Epithelial cell of proximal tubule (primary cell): ENCODE measurements around the gene SGPL1. TPM values are rescaled to one million over a fixed set of nuclear protein-coding genes. Genes with fewer than 3 reads are reported as not detected.

Experiments used
- DNase-seq: peaks from one replicate; pipeline ENCODE4 v3.0.0-alpha.2; 2011; ENCODE audit warnings: low read depth
- H3K4me3 ChIP-seq: 2 replicates; pipeline ENCODE4 v1.5.1; 2011; ENCODE audit warnings: low read depth, mild to moderate bottlenecking, low read length
- CTCF ChIP-seq: conservative IDR thresholded peaks from 2 replicates; pipeline ENCODE4 v1.5.1; 2012; ENCODE audit warnings: low read depth, mild to moderate bottlenecking, low read length
- total RNA-seq: library from RNA; depleted of rRNA; stranded (reverse); fragments of >200 nt; gene quantifications from 2 replicates; pipeline ENCODE4 v1.2.3, GENCODE V29; 2015

Gene SGPL1
- total RNA-seq, 1 donor from 2014 or later, result 35.7 TPM

DNA sequence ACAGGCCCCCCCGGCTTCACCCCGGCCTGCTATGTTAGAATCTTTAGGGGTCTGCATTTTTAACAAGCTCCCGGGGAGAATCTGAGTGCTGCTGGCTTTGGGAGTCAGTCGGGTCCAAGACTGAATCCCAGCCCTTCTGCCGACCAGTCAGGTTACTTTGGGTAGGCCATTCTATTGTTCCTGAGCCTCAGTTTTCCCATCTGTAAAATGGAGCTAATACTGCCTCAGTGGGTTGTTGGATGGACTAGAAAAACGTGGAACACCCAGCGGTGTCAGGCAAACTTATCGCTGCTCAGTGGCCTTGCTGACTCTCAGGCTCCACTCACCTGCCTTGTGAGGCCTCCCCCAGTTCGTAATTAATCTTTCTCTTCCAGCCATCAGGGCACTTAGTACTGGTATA, 42.3 kb upstream of the SGPL1 start:
- no peak for DNase-seq
- no peak overlapping the region for H3K4me3 ChIP-seq
- TF ChIP-seq CTCF, result no peak

DNA sequence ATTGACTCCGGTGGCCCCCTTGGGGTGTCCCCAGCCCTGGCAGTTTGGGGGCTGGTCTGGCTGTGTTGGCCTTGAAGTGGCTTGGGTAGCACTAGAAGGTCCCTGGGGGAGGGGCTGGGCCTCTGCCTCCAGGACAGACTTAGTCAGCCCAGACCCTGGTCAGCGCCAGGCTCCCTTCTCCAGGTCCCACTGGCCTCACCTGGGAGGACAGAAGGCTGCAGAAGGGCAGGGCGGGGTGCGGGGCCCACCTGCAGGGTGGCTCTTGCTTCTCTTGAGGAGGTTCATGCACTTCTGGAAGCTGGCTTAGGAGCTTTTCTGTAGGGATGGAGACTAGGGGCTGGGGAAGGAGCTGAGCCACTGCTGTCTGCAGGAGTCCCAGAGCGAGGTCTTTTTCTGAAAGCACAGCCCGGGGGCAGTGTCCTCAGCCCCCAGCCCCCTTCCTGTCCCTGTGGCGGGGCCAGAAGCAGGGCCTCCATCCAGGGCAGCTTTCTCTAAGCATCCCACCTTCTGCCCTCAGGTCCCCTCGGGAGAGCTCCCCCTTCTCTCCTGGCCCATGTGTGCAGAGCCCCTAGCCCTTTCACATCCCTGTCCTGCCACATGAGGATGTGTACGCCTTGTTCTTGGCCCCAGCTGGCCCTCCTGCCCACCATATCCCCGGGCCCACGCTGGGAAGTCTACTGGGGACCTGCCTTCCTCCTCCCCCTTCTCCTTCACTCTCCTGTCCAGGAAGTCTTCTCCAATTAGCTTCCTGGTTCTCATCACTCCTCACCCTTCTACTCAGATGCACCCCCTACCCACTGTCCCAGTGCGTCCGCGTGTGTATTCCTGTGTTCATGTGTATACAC, 41.6 kb upstream of the SGPL1 start:
- no peak for DNase-seq
- no peak overlapping the region for H3K4me3 ChIP-seq
- no peak for TF ChIP-seq CTCF

GRCh38 chr10:70774810-70775678, 40.7 kb upstream of the SGPL1 start:
- no peak overlapping the region for H3K4me3 ChIP-seq
- TF ChIP-seq CTCF, result no peak
- DNase-seq, result no peak

DNA sequence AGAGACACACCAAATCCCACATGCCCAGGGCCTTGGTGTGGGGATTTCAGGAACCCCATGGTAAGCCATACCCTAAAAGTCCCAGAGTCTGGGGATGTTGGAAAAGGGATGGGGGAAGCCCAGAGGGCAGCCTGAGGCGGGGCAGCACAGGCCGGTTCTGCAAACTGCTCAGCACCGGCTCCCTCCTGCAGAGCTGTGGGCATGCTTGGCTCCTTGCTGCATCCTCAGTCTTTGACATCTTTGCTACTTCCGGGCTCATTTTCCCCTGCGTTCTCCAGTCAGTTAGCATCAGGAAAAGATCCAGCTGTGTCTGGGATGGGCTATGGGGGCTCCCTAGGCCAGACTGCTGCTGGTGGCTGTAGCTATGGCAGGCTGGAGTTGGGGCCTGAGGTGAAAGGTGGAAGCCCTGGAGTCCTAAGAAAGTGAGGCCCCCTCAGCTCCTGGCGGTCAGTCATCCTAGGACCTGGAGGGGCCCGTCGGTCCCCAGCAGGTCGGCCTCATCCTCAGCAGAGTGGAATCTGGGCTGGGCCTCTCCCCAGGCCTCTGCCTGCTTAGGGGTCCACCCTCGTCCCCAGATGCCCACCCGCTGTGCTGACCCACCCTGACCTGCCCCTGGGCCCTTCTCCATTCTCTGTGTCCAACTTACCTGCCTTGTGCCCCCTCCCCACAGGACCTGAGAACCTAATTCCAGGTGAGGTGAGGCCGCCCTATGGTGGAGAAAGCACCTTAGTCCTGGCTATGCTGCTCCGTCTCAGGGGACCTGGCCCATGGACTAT, 39.9 kb upstream of the SGPL1 start:
- H3K4me3 ChIP-seq, result no peak overlapping the region
- TF ChIP-seq CTCF, result no peak
- no peak for DNase-seq

- no peak overlapping the region for H3K4me3 ChIP-seq
- TF ChIP-seq CTCF, result no peak
- DNase-seq, result no peak
Measured at GRCh38 chr10:70776455-70777005, 39.2 kb upstream of the SGPL1 start.

- no peak overlapping the region for H3K4me3 ChIP-seq
- TF ChIP-seq CTCF, result no peak
- no peak for DNase-seq
Measured at GRCh38 chr10:70777063-70777875, 38.5 kb upstream of the SGPL1 start.
